GM12873 (cell line): ENCODE data around the gene JSRP1.

Source experiments
- TF ChIP-seq, protein P1 (sequence below): IDR thresholded peaks from 2 replicates; pipeline ENCODE4 v1.5.1; 2012; ENCODE audit warnings: low read depth, mild to moderate bottlenecking, moderate library complexity, low read length, control low read depth; ENCODE audit not compliant: insufficient read depth; ENCODE audit errors: missing control alignments

The JSRP1 gene

DNA sequence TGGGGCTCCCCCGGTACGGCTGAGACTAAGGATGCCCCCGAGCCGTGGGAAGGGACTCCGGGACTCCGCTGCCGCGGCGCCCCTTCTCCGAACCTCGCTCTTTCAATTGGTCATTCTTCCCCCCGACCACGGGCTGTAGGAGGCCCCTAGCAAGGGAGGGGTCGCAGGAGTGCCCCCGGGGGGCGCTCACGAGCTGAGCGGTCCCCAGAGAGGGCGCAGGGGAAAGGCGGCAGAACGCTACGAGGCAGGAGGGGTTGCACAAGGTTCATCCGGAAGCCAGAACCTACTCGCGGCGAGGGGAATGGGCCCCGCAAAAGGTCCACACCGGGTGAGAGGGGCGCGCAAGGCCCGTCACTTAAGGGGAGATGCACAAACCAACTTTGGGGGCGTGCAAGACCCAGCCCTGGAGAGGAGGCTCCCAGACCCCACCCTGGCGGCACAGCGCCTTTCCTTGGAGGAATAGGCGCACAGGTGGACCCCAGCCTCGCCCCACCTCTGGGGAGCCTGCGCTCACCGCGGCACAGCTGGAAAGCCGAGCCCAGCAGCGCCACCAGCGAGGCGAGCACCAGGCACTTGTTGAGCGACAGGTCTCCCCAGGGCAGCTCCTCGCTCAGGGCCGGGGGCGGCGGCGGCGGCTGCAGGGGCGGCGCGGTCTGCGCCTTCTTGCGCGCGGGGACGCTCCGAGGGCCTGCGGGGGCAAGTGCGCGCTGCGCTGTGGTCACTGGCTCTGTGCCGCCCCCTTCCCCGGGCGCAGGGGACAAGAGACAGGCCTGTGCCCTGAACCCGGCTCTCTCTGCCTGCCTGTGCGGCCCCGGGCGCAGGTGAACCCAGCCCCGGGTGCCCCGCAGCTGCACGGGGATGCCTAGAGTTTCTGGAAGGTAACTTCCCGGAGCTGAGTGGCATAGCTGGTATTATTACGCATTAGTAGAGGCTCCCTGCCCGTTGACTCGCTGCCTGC is 2.8 kb downstream of the JSRP1 start:
- TF ChIP-seq, protein P1, sequence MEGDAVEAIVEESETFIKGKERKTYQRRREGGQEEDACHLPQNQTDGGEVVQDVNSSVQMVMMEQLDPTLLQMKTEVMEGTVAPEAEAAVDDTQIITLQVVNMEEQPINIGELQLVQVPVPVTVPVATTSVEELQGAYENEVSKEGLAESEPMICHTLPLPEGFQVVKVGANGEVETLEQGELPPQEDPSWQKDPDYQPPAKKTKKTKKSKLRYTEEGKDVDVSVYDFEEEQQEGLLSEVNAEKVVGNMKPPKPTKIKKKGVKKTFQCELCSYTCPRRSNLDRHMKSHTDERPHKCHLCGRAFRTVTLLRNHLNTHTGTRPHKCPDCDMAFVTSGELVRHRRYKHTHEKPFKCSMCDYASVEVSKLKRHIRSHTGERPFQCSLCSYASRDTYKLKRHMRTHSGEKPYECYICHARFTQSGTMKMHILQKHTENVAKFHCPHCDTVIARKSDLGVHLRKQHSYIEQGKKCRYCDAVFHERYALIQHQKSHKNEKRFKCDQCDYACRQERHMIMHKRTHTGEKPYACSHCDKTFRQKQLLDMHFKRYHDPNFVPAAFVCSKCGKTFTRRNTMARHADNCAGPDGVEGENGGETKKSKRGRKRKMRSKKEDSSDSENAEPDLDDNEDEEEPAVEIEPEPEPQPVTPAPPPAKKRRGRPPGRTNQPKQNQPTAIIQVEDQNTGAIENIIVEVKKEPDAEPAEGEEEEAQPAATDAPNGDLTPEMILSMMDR, result peak; percentile 48

DNA sequence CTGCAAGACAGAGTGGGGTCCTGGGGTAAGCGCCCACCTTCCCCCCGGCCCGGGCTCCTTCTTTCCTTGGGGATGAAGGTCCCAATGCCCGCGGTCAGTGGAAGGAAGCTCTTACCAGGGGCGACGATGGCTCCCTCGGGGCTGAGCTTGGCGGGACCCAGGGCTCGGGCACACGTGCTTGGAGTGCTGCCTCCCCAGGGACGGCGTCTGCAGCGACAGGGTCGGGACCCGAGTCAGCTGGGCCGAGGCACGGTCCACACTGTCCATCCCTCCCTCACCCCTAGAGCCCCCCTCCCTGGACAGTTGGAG is 3.5 kb downstream of the JSRP1 start:
- TF ChIP-seq, protein P1, result no peak

DNA sequence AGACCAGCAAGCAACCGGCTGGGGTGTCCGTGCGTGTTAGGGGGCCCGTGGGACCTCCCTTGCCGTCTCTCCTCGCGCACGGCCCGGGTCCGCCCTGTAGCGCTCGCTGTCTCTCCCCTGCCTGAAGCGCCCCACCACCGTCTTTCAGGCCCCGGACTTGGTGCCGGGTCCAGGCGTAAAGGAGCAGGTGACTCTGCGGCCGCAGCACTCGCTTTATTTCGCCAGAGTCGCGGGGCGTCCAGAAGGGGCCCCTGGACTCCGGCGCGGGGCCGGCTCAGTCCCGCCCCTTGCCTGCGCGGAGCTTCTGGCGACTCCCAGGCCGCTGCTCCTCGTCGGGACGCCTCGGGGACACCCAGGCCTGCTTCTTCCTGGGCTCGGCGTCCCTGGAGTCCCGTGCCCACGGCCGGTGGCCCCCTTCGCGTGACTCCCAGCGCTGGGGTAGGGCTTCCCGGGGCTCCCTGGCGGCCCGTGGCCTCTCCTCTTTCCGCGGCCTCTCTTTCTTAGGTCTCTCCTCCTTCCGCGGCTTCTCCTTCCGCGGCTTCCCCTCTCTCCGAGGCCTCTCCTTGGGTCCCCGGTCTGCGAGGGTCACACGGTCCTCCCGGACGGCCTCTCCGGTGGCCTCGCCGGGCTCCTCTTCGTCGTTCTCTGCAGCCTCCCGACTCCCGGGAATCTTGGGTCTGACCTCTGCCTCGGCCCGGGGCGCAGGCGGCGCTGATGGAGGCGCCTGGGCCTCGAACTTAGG is 4.0 kb downstream of the JSRP1 start:
- TF ChIP-seq, protein P1, result no peak

DNA sequence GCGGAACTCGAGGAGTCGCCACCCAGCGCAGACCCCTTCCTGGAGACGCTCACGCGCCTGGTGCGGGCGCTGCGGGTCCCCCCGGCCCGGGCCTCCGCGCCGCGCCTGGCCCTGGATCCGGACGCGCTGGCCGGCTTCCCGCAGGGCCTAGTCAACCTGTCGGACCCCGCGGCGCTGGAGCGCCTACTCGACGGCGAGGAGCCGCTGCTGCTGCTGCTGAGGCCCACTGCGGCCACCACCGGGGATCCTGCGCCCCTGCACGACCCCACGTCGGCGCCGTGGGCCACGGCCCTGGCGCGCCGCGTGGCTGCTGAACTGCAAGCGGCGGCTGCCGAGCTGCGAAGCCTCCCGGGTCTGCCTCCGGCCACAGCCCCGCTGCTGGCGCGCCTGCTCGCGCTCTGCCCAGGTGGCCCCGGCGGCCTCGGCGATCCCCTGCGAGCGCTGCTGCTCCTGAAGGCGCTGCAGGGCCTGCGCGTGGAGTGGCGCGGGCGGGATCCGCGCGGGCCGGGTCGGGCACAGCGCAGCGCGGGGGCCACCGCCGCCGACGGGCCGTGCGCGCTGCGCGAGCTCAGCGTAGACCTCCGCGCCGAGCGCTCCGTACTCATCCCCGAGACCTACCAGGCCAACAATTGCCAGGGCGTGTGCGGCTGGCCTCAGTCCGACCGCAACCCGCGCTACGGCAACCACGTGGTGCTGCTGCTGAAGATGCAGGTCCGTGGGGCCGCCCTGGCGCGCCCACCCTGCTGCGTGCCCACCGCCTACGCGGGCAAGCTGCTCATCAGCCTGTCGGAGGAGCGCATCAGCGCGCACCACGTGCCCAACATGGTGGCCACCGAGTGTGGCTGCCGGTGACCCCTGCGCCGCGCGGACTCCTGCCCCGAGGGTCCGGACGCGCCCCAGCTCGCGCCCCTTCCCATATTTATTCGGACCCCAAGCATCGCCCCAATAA is 4.8 kb downstream of the JSRP1 start:
- TF ChIP-seq, protein P1, result no peak

DNA sequence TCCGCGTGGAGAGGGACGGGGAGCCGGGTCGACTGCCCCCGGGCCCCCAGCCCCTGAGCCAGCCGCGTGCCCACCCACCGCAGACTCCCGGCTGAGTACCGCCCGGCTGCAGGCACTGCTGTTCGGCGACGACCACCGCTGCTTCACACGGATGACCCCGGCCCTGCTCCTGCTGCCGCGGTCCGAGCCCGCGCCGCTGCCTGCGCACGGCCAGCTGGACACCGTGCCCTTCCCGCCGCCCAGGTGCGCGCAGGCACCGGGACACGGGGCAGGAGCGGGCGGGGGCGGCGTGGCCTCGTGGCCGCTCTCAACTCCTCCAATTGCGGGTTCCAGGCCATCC is 5.5 kb downstream of the JSRP1 start:
- TF ChIP-seq, protein P1, result no peak

DNA sequence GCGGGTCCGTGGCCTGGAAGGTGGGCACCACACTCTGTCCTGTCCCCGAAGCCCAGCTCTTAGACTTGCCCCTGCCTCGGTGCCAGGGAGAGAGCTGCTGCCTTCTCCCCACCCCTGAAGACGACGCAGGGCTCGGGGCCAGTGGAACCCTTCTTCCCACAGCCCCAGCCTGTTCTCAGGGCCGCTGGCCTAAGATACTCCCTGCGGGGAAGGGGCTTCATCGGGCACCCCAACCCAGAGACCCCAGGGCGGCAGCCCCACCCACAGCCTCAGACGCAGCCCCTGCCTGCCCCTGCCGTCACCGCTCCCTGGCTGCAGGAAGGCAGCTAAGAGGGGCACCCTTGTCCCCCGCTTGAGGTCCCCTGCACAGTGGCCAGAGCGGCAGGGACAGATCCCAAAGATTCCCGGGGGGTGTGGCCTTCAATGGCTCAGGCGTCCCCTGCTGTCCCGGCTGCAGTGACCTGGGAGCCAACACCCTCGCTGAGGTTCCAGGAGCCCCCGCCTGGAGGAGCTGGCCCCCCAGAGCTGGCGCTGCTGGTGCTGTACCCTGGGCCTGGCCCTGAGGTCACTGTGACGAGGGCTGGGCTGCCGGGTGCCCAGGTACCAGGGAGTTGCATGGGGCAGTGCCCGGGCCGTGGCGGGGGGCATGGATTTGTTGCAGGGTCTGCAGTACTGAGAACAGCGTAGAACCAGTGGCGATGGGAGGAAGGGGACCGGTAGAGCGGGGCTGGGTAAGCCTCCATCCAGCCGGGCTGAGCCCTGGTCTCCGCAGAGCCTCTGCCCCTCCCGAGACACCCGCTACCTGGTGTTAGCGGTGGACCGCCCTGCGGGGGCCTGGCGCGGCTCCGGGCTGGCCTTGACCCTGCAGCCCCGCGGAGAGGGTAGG is 6.1 kb downstream of the JSRP1 start:
- TF ChIP-seq, protein P1, result no peak
